Type B pancreatic cell (in vitro differentiated cells): Measurements from ENCODE around the gene PIK3R6. TPM values are rescaled to one million over a fixed set of nuclear protein-coding genes. Genes with fewer than 3 reads are reported as not detected.

Experiments used
- DNase-seq: peaks from one replicate; pipeline ENCODE4 v3.0.0; 2021; ENCODE audit warnings: mixed read lengths; ENCODE audit not compliant: unreplicated experiment; ENCODE audit errors: extremely low spot score
- H3K27ac Mint-ChIP-seq: 2 replicates; pipeline ENCODE4 v1.8.0; 2021; ENCODE audit warnings: mild to moderate bottlenecking, mixed read lengths
- H3K27me3 Mint-ChIP-seq: 2 replicates; pipeline ENCODE4 v1.8.0; 2021; ENCODE audit warnings: mixed read lengths
- H3K36me3 Mint-ChIP-seq: 2 replicates; pipeline ENCODE4 v1.8.0; 2021; ENCODE audit warnings: mixed read lengths
- H3K4me1 Mint-ChIP-seq: one replicate; pipeline ENCODE4 v1.8.0; 2021; ENCODE audit warnings: mixed read lengths; ENCODE audit not compliant: unreplicated experiment
- H3K4me3 Mint-ChIP-seq: 2 replicates; pipeline ENCODE4 v1.8.0; 2021; ENCODE audit warnings: mild to moderate bottlenecking, mixed read lengths
- H3K9me3 Mint-ChIP-seq: 2 replicates; pipeline ENCODE4 v1.8.0; 2021; ENCODE audit warnings: mixed read lengths
- CTCF ChIP-seq: fragments of 200-600 bp; sonication (generic); conservative IDR thresholded peaks from 2 replicates; pipeline ENCODE4 v1.5.0; 2021; ENCODE audit warnings: antibody characterized with exemption, mild to moderate bottlenecking
- total RNA-seq: library from RNA; stranded (reverse); gene quantifications from 2 replicates; pipeline ENCODE4 v1.2.1, GENCODE V29; 2021; ENCODE audit warnings: low replicate concordance

The PIK3R6 gene
- total RNA-seq, 1 donor from 2014 or later = not detected

GRCh38 chr17:8875436-8875835, 8.0 kb upstream of the PIK3R6 start:
- peaks cover 15% of the 10 kb centered on the region for H3K4me1 Mint-ChIP-seq
- H3K36me3 Mint-ChIP-seq = no peaks in the 10 kb centered on the region
- peaks cover 35% of the 10 kb centered on the region for H3K27me3 Mint-ChIP-seq
- DNase-seq = no peak
- TF ChIP-seq CTCF = no peak
- H3K4me3 Mint-ChIP-seq = no peak overlapping the region
- H3K9me3 Mint-ChIP-seq = no peaks in the 10 kb centered on the region
- no peak overlapping the region for H3K27ac Mint-ChIP-seq

DNA sequence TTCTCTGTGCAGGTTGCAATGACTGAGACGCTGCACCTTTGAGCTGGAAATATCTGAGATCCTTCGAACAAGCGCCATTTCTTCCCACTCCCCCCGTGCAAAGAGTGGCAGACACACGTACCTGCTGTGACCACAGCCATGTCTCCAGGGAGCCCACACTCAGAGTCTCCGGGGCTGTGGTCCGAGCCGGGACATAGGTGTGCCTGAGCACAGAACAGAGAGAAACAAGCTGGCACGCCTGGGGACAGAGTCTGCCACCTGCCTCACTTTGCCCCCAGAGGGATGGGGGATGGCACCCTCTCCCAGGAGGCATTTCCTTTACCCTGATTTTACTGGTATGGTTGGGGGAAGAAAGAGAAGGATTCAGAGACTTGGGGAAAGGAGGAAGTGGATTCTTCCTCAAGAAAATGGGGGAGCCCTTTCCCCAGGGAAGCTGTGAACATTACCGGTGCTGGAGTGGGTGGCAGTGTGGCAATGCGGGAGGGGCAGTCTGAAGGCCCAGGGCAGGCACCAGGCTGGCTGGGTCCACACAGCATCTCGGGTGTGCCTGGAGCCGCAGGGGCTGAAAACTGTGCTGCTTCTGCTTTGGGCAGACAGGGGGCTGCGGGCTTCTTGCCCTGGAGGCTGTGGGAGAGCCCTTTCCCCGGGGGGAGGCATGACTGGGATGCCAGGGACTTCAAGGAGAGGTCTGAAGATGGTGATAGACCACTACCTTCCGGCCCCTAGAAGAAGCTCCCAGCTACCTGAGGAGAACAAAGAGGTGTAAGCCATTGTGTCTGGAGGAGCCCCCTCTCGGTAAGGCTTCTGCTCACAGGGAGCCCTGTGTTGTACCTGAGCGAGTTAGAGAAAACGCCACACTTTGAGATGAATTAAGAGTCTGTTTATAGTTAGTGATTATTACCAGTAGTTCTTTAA, 6.6 kb upstream of the PIK3R6 start:
- peaks cover 39% of the 10 kb centered on the region for H3K27me3 Mint-ChIP-seq
- H3K36me3 Mint-ChIP-seq = no peaks in the 10 kb centered on the region
- no peak for TF ChIP-seq CTCF
- H3K4me3 Mint-ChIP-seq = no peak overlapping the region
- no peak overlapping the region for H3K27ac Mint-ChIP-seq
- DNase-seq = no peak
- peaks cover 15% of the 10 kb centered on the region for H3K4me1 Mint-ChIP-seq
- H3K9me3 Mint-ChIP-seq = no peaks in the 10 kb centered on the region

- no peak overlapping the region for H3K4me3 Mint-ChIP-seq
- DNase-seq = no peak
- no peak for TF ChIP-seq CTCF
- H3K36me3 Mint-ChIP-seq = no peaks in the 10 kb centered on the region
- peaks cover 40% of the 10 kb centered on the region for H3K27me3 Mint-ChIP-seq
- no peaks in the 10 kb centered on the region for H3K9me3 Mint-ChIP-seq
- H3K27ac Mint-ChIP-seq = no peak overlapping the region
- H3K4me1 Mint-ChIP-seq = peaks cover 15% of the 10 kb centered on the region
Measured at GRCh38 chr17:8872705-8873435, 5.4 kb upstream of the PIK3R6 start.

DNA sequence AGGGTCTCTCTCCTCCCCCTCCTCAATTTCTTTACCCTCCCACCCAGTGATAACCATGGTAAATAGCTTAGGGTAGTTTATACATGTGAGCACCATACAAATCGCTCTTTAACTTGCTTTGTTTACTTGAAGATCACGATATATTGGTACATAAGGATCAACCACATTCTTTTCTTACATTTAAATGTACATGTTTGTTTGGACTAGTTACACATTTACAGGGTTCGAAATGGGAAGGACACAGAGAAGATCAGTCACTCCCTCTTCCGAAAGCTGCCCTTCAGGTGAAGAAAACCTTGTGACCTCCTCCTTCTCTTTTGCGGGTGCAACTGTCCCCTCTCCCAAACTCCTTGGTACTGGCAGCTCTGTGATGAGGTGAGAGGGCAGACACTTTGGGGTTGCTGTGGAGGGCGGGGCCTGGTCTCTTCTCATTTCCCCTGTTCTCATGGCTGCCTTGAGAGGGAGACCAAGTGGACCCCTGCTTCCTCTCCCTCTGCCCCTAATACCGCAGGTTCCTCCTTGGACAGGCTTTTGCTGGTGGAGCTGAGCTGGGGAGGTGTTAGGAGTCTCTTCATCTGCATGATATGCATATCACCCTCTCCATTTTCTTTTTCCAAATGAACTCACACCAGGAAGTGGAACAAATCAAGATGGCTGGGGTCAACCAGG, 4.7 kb upstream of the PIK3R6 start:
- DNase-seq = no peak
- Mint-ChIP-seq H3K36me3 (no peaks in the 10 kb centered on the region), H3K27ac (no peak overlapping the region), H3K9me3 (no peaks in the 10 kb centered on the region), H3K4me1 (peaks cover 15% of the 10 kb centered on the region), H3K4me3 (no peak overlapping the region), H3K27me3 (peaks cover 36% of the 10 kb centered on the region)
- no peak for TF ChIP-seq CTCF

- H3K27ac Mint-ChIP-seq = no peak overlapping the region
- no peak overlapping the region for H3K4me3 Mint-ChIP-seq
- no peak for TF ChIP-seq CTCF
- peaks cover 15% of the 10 kb centered on the region for H3K4me1 Mint-ChIP-seq
- no peak for DNase-seq
- H3K9me3 Mint-ChIP-seq = no peaks in the 10 kb centered on the region
- H3K36me3 Mint-ChIP-seq = no peaks in the 10 kb centered on the region
- H3K27me3 Mint-ChIP-seq = peaks cover 39% of the 10 kb centered on the region
Measured at GRCh38 chr17:8871081-8871581, 3.7 kb upstream of the PIK3R6 start.
